ENCODE data around the gene UBE2S.

DNA sequence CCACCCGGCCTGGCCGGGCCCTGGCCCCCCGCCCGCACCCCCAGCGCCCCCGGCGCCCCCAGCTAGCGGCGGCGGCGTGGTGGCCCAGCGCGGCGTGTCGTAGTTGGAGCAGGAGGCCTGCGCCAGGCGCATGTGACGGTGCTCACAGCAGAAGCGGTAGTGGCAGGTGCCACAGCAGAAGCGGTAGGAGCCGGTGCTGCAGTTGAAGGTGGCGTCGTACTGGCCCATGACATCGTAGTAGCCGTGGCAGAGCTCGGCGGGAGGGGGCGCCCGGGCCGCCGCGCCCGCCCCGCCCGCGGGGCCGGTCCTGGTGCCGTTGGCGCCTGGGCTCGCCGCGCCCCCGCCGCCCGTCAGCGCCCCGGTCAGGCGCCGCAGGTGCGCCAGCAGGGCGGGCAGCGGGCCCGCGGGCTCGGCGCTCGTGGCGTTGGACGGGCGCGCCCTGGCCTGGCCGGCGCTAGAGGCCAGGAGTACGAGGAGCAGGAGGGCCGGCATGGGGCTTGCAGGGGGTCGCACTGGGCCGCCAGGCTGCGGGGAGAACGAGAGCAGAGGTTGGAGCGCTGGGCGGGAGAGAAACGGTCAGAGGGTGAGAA, 34.9 kb upstream of the UBE2S start:
- no peak for TF ChIP-seq CTCF (IDR thresholded peaks at IDR 0.05)
- no peak for TF ChIP-seq POLR2AphosphoS5 (IDR thresholded peaks at IDR 0.05)
- TF ChIP-seq POLR2A (IDR thresholded peaks at IDR 0.05), result no peak

All from breast epithelium (tissue), 3 donors.